Esophagus muscularis mucosa (tissue), 4 donors: ENCODE measurements around the gene SYT11. TPM values are rescaled to one million over a fixed set of nuclear protein-coding genes. Genes with fewer than 3 reads are reported as not detected.

Experiments used
- DNase-seq: peaks from one replicate; pipeline ENCODE4 v3.0.0-alpha.2; 2017; ENCODE audit errors: extremely low spot score
- H3K27ac ChIP-seq, 4 donors: fragments of 200-600 bp; sonication (generic); replicated peaks in 1 of 4; 1 replicate in 3 of 4; 2 replicates in 1 of 4; pipeline ENCODE4 v1.5.1; 2016 to 2019; ENCODE audit warnings: mild to moderate bottlenecking in 1 of 4
- H3K27me3 ChIP-seq, 4 donors: fragments of 200-600 bp; sonication (generic); one replicate each; pipeline versions ENCODE4 v1.5.1 to v1.6.0; 2016 to 2019
- H3K36me3 ChIP-seq, 4 donors: fragments of 200-600 bp; sonication (generic); one replicate each; pipeline ENCODE4 v1.5.1; 2016 to 2019
- H3K4me1 ChIP-seq, 4 donors: fragments of 200-600 bp; sonication (generic); one replicate each; pipeline ENCODE4 v1.5.1; 2016 to 2019
- H3K4me3 ChIP-seq, 4 donors: fragments of 200-600 bp; sonication (generic); 1 replicate in 2 of 4; 2 replicates in 2 of 4; pipeline ENCODE4 v1.5.1; 2016 to 2019; ENCODE audit warnings: mild to moderate bottlenecking in 4 of 4, moderate library complexity in 1 of 4
- H3K9me3 ChIP-seq, 4 donors: fragments of 200-600 bp; sonication (generic); 1 replicate in 3 of 4; 2 replicates in 1 of 4; pipeline ENCODE4 v1.5.1; 2016 to 2019
- EP300 ChIP-seq: sonication (generic); formaldehyde crosslinking; IDR thresholded peaks from one replicate; pipeline ENCODE4 v1.6.1; 2017; ENCODE audit warnings: antibody characterized with exemption
- POLR2A ChIP-seq: fragments of 450-650 bp; IDR thresholded peaks from one replicate; pipeline ENCODE4 v1.6.1; 2017; ENCODE audit warnings: antibody characterized with exemption, moderate library complexity, mild to moderate bottlenecking, low read depth
- POLR2AphosphoS5 ChIP-seq, 2 donors: sonication (generic); formaldehyde crosslinking; IDR thresholded peaks; one replicate each; pipeline ENCODE4 v1.6.1; 2017; ENCODE audit warnings: antibody characterized with exemption in 2 of 2
- WGBS: methylation state at CpG from one replicate; pipeline ENCODE4 v1.1.5; 2018; 5-methylcytosine and 5-hydroxymethylcytosine counted together
- intact Hi-C: fragments of 100-400 bp; cut with DNase I; formaldehyde crosslinking; loops from one replicate; pipeline ENCODE4 v1.15.1; 2023
- total RNA-seq, 4 donors: library from RNA; depleted of rRNA; stranded (reverse); fragments of >200 nt; gene quantifications; one replicate each; pipeline versions ENCODE4 v1.1.0 to v1.2.1, GENCODE V29; 2016
- TF ChIP-seq, protein P1 (sequence below), 3 experiments: fragments of 200-600 bp in 2 of 3; fragments of 450-650 bp in 1 of 3; sonication (generic) in 2 of 3; IDR thresholded peaks; one replicate each; pipeline ENCODE4 v1.5.1; 2017 to 2019; ENCODE audit warnings: antibody characterized with exemption in 3 of 3, mild to moderate bottlenecking in 2 of 3, moderate library complexity in 1 of 3

The SYT11 gene
- total RNA-seq, 4 donors from 2014 or later: 8.3 to 25.2 (median 20.3) TPM

DNA sequence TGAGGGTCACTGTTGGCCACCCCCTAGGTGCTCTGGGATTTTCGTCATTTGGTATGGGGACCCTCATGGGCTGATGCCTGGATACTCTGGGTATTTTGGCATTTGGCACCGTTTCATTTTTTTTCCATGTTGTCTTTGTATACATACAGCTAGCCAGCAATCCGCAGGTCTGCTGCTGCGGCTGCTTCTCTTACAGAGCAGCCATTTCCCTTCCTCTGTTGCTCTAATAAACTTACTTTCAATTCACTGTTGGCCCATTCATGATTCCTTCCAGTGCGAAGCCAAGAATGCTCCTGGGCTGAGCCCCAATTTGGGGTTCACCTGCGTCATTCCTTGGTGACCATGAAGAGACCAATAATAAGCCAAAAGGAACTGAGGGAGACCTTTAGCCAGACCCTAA, 23.8 kb upstream of the SYT11 start:
- H3K9me3 ChIP-seq: no peaks in the 10 kb centered on the region
- H3K4me1 ChIP-seq: peaks cover 0 to 10% (median 7%) of the 10 kb centered on the region in 4 donors
- no peaks in the 10 kb centered on the region for H3K27me3 ChIP-seq
- intact Hi-C loops: no loop called here
- H3K36me3 ChIP-seq: peaks cover 0 to 4% (median 1%) of the 10 kb centered on the region in 4 donors
- no peak overlapping the region for H3K4me3 ChIP-seq
- TF ChIP-seq EP300 (no peak), POLR2AphosphoS5 (IDR thresholded peaks at IDR 0.05) (no peak), POLR2A (no peak)
- TF ChIP-seq, protein P1, sequence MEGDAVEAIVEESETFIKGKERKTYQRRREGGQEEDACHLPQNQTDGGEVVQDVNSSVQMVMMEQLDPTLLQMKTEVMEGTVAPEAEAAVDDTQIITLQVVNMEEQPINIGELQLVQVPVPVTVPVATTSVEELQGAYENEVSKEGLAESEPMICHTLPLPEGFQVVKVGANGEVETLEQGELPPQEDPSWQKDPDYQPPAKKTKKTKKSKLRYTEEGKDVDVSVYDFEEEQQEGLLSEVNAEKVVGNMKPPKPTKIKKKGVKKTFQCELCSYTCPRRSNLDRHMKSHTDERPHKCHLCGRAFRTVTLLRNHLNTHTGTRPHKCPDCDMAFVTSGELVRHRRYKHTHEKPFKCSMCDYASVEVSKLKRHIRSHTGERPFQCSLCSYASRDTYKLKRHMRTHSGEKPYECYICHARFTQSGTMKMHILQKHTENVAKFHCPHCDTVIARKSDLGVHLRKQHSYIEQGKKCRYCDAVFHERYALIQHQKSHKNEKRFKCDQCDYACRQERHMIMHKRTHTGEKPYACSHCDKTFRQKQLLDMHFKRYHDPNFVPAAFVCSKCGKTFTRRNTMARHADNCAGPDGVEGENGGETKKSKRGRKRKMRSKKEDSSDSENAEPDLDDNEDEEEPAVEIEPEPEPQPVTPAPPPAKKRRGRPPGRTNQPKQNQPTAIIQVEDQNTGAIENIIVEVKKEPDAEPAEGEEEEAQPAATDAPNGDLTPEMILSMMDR (IDR thresholded peaks at IDR 0.05): no peak
- 93% methylated on average over 6 of the region's 6 CpGs for WGBS
- DNase-seq: peak; percentile 39
- no peak overlapping the region for H3K27ac ChIP-seq

DNA sequence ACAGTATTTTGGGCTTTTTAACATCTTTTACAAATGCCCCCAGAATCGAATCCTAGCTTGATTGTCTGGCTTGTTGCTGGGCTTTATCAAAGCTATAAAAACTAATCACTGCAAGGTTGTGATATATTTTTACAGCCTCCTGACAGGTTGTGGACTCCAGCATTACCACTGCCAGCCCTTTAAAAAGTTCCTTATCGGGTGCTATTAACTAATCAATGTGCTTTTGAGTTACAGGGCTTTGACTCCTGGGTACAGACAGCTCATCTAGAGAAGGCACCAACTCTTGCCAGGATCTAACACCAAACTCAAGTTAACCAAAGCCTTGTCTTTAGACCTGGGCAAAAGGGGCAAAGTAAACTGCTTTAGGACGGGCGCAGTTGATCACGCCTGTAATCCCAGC, 19.0 kb upstream of the SYT11 start:
- intact Hi-C loops: no loop called here
- 98% methylated on average over 5 of the region's 5 CpGs for WGBS

DNA sequence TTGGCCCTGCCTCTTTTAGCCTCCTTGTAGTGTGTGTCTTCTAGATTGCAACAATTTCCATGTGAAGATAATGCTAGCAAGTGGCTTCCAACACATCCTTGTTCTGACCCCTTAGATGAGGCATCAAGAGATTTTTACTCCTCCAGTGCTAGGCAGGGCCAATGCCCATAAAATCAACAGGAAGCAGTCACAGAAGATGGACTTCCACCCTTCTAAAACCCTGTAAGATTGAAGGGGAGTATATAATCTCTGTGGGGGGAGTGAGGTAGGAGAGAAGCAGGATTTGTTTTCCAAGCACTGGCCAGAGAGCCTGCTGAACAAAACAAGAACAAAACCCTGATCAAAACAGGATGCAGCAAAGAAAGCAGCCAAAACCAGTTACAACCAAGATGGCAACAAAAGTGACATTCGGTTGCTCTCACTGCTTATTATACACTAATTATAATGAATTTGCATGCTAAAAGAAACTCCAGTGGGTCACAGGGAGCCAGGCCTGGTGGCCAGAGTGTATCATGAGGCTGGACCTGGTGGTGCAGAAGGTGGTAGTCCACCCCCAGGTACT, 14.4 kb upstream of the SYT11 start:
- Histone ChIP-seq H3K4me1 (peaks cover 0 to 24% (median 11%) of the 10 kb centered on the region in 4 donors), H3K4me3 (no peak overlapping the region), H3K27me3 (no peaks in the 10 kb centered on the region), H3K27ac (no peak overlapping the region), H3K9me3 (no peaks in the 10 kb centered on the region), H3K36me3 (peaks cover 0 to 52% (median 13%) of the 10 kb centered on the region in 4 donors)
- intact Hi-C loops: no loop called here
- TF ChIP-seq POLR2AphosphoS5 (IDR thresholded peaks at IDR 0.05) (no peak), POLR2A (no peak), EP300 (no peak)
- TF ChIP-seq, protein P1 (IDR thresholded peaks at IDR 0.05): no peak
- WGBS: 93% methylated on average over 1 of the region's 1 CpG
- no peak for DNase-seq

More for the DNA sequence above, 19.0 kb upstream of the SYT11 start:
- Histone ChIP-seq H3K9me3 (no peaks in the 10 kb centered on the region), H3K36me3 (peaks cover 0 to 26% (median 4%) of the 10 kb centered on the region in 4 donors), H3K27me3 (no peaks in the 10 kb centered on the region), H3K4me3 (no peak overlapping the region), H3K4me1 (peaks cover 0 to 12% (median 4%) of the 10 kb centered on the region in 4 donors), H3K27ac (no peak overlapping the region)
- DNase-seq: no peak
- TF ChIP-seq, protein P1 (IDR thresholded peaks at IDR 0.05): no peak
- no peak for TF ChIP-seq POLR2A
- TF ChIP-seq EP300: no peak
- TF ChIP-seq POLR2AphosphoS5 (IDR thresholded peaks at IDR 0.05): no peak

DNA sequence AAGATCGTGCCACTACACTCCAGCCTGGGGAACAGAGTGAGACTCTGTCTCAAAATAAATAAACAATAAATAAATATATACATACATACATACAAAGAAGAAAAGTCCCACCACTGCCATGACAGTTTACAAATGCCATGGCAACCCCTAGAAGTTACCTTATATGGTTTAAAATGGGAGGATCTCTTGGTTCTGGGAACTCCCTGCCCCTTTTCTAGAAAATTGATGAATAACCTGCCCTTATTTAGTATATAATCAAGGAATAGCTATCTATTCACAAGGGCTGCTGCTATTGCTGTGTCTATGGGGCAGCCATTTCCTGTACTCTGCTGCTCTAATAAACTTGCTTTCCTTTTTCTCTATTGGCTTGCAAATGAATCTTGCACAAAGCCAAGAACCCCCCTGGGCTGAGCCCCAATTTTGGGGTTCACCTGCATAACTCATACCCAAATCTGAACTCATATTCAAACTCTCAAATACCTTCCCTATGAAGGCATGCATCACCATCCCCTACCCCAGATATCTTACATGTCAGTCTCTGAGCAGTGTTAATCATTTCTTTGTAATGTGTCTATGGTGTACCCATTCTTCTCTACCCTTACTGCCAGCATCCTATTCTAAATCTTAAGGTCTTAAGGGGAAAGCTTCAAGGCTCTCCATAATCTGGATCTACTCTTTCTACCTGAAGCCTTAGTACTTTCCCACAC, 11.4 kb upstream of the SYT11 start:
- no peaks in the 10 kb centered on the region for H3K9me3 ChIP-seq
- H3K4me3 ChIP-seq: no peak overlapping the region
- H3K27me3 ChIP-seq: no peaks in the 10 kb centered on the region
- H3K36me3 ChIP-seq: peaks cover 10 to 75% (median 41%) of the 10 kb centered on the region in 4 donors
- TF ChIP-seq POLR2AphosphoS5 (IDR thresholded peaks at IDR 0.05): no peak
- TF ChIP-seq EP300: no peak
- TF ChIP-seq POLR2A: no peak
- TF ChIP-seq, protein P1 (IDR thresholded peaks at IDR 0.05): no peak
- WGBS: 91% methylated on average over 1 of the region's 1 CpG
- H3K4me1 ChIP-seq: peaks cover 7 to 44% (median 19%) of the 10 kb centered on the region in 4 donors
- no peak overlapping the region for H3K27ac ChIP-seq
- DNase-seq: no peak
- intact Hi-C loops: no loop called here
